NCI-H69 (cell line): ENCODE results near the gene AHNAK.
"Not testable (repeated sequence)": the region's sequence is repeated elsewhere in the genome, so short reads cannot be mapped to it uniquely, and the experiment has no call there.

Experiments
- DNase-seq: peaks from one replicate; lab custom pipeline; 2025; lab: John Stamatoyannopoulos, UW

AHNAK gene

GRCh38 chr11:62462508-62462892 lies 84.1 kb downstream of the AHNAK start:
- no peak for DNase-seq

- DNase-seq = no peak
Measured at GRCh38 chr11:62461740-62462507, 84.7 kb downstream of the AHNAK start.

- DNase-seq = no peak
Measured at GRCh38 chr11:62459080-62459479, 87.5 kb downstream of the AHNAK start.

GRCh38 chr11:62458212-62459002 lies 88.2 kb downstream of the AHNAK start:
- DNase-seq = no peak

GRCh38 chr11:62457478-62457877 lies 89.1 kb downstream of the AHNAK start:
- DNase-seq = no peak

- DNase-seq = peak; percentile 51
Measured at GRCh38 chr11:62456630-62457029, 90.0 kb downstream of the AHNAK start.

GRCh38 chr11:62452839-62453468 lies 93.7 kb downstream of the AHNAK start:
- no peak for DNase-seq

GRCh38 chr11:62452261-62452660 lies 94.3 kb downstream of the AHNAK start:
- DNase-seq = no peak

GRCh38 chr11:62451241-62451621 lies 95.4 kb downstream of the AHNAK start:
- DNase-seq = no peak

- DNase-seq = no peak
Measured at GRCh38 chr11:62450543-62451240, 95.9 kb downstream of the AHNAK start.

- not testable (repeated sequence) for DNase-seq
Measured at GRCh38 chr11:62449912-62450311, 96.7 kb downstream of the AHNAK start.

GRCh38 chr11:62449451-62449851 lies 97.2 kb downstream of the AHNAK start:
- DNase-seq = peak; percentile 65

- DNase-seq = no peak
Measured at GRCh38 chr11:62446091-62446490, 100.5 kb downstream of the AHNAK start.

GRCh38 chr11:62445314-62445740 lies 101.3 kb downstream of the AHNAK start:
- DNase-seq = peak; percentile 22

- peak; percentile 50 for DNase-seq
Measured at GRCh38 chr11:62444835-62445234, 101.8 kb downstream of the AHNAK start.

- DNase-seq = peak; percentile 92
Measured at GRCh38 chr11:62444236-62444833, 102.3 kb downstream of the AHNAK start.

- DNase-seq = no peak
Measured at GRCh38 chr11:62443390-62444235, 103.0 kb downstream of the AHNAK start.

GRCh38 chr11:62439785-62440602 lies 106.6 kb downstream of the AHNAK start:
- DNase-seq = no peak

GRCh38 chr11:62438641-62439040 lies 108.0 kb downstream of the AHNAK start:
- DNase-seq = no peak

- DNase-seq = no peak
Measured at GRCh38 chr11:62437616-62438015, 109.0 kb downstream of the AHNAK start.
